ENCODE results near the gene NACC1. TPM values are rescaled to one million over a fixed set of nuclear protein-coding genes. Genes with fewer than 3 reads are reported as not detected.
A peak's percentile ranks its signal among the peaks of the same experiment; 100 is the strongest.

Gene NACC1
- total and polyA plus RNA-seq, 8 donors, result 6.9 to 122 (median 23.4) TPM

GRCh38 chr19:13091400-13092157, 26.5 kb upstream of the NACC1 start:
- WGBS, 5 donors, result 51 to 67% (median 65%) methylated on average over 22 to 25 of the region's 25 CpGs

GRCh38 chr19:13092158-13092543, 25.9 kb upstream of the NACC1 start:
- Histone ChIP-seq H3K36me3 (peaks cover 0 to 52% (median 47%) of the 10 kb centered on the region in 4 donors), H3K4me3 (no peak overlapping the region), H3K4me1 (peaks cover 47 to 75% (median 62%) of the 10 kb centered on the region in 4 donors), H3K27ac (peak overlapping the region in 4 of 5 donors; percentile 51 to 90 (median 74)), H3K27me3 (no peaks in the 10 kb centered on the region), H3K9me3 (no peaks in the 10 kb centered on the region)
- TF ChIP-seq EP300 (IDR thresholded peaks at IDR 0.05) (no peak), POLR2A (IDR thresholded peaks at IDR 0.05) (no peak), CTCF (IDR thresholded peaks at IDR 0.05) (no peak), POLR2AphosphoS5 (IDR thresholded peaks at IDR 0.05) (no peak)
- intact Hi-C loops (cut with DNase I; ENCODE audit: low total_unique reads), result no loop called here
- 61 to 88% (median 77%) methylated on average over 2 of the region's 2 CpGs for WGBS, 5 donors
- no peak for DNase-seq

More at GRCh38 chr19:13091400-13092157, 26.5 kb upstream of the NACC1 start:
- H3K9me3 ChIP-seq, result no peaks in the 10 kb centered on the region
- H3K27me3 ChIP-seq, result no peaks in the 10 kb centered on the region
- peak overlapping the region; percentile 29 to 90 (median 61) for H3K27ac ChIP-seq
- TF ChIP-seq CTCF (IDR thresholded peaks at IDR 0.05), result no peak
- no peak for TF ChIP-seq EP300 (IDR thresholded peaks at IDR 0.05)
- no peak for TF ChIP-seq POLR2A (IDR thresholded peaks at IDR 0.05)
- TF ChIP-seq POLR2AphosphoS5 (IDR thresholded peaks at IDR 0.05), result no peak
- DNase-seq, result peak in 1 of 2 donors; percentile 92
- no peak overlapping the region for H3K4me3 ChIP-seq
- peaks cover 44 to 72% (median 60%) of the 10 kb centered on the region in 4 donors for H3K4me1 ChIP-seq
- H3K36me3 ChIP-seq, result peaks cover 0 to 58% (median 53%) of the 10 kb centered on the region in 4 donors
- intact Hi-C loops (cut with DNase I; ENCODE audit: low total_unique reads), result no loop called here

GRCh38 chr19:13092606-13093235, 25.3 kb upstream of the NACC1 start:
- H3K4me3 ChIP-seq, result no peak overlapping the region
- no peaks in the 10 kb centered on the region for H3K9me3 ChIP-seq
- peaks cover 0 to 47% (median 42%) of the 10 kb centered on the region in 4 donors for H3K36me3 ChIP-seq
- intact Hi-C loops (cut with DNase I; ENCODE audit: low total_unique reads), result no loop called here
- peak overlapping the region in 4 of 5 donors; percentile 51 to 90 (median 74) for H3K27ac ChIP-seq
- TF ChIP-seq CTCF (IDR thresholded peaks at IDR 0.05), result no peak
- H3K4me1 ChIP-seq, result peaks cover 52 to 81% (median 67%) of the 10 kb centered on the region in 4 donors
- H3K27me3 ChIP-seq, result peaks cover 0 to 2% (median 0%) of the 10 kb centered on the region in 3 donors
- 41 to 63% (median 47%) methylated on average over 8 to 14 of the region's 14 CpGs for WGBS, 5 donors
- no peak for DNase-seq

GRCh38 chr19:13093407-13094105, 24.5 kb upstream of the NACC1 start:
- H3K4me1 ChIP-seq, result peaks cover 60 to 89% (median 76%) of the 10 kb centered on the region in 4 donors
- intact Hi-C loops (cut with DNase I; ENCODE audit: low total_unique reads), result no loop called here
- H3K4me3 ChIP-seq, result no peak overlapping the region
- WGBS, 5 donors, result 19 to 48% (median 44%) methylated on average over 3 to 12 of the region's 12 CpGs
- H3K36me3 ChIP-seq, result peaks cover 0 to 38% (median 33%) of the 10 kb centered on the region in 4 donors
- peak in 6 of 7 experiments; percentile 14 to 99 (median 95) for TF ChIP-seq CTCF (IDR thresholded peaks at IDR 0.05)
- TF ChIP-seq POLR2A (IDR thresholded peaks at IDR 0.05), result no peak
- peak in 1 of 3 donors; percentile 53 for TF ChIP-seq POLR2AphosphoS5 (IDR thresholded peaks at IDR 0.05)
- H3K9me3 ChIP-seq, result no peaks in the 10 kb centered on the region
- H3K27ac ChIP-seq, result peak overlapping the region in 4 of 5 donors; percentile 51 to 90 (median 74)
- H3K27me3 ChIP-seq, result peaks cover 0 to 6% (median 0%) of the 10 kb centered on the region in 3 donors
- peak; percentile 83 to 94 for DNase-seq

Measured in stomach (tissue), 9 donors.